Measurements from ENCODE around the gene EPHA3. TPM values are rescaled to one million over a fixed set of nuclear protein-coding genes. Genes with fewer than 3 reads are reported as not detected.

Gene EPHA3
- total RNA-seq, 1 donor from 2014 or later: 3.3 TPM

DNA sequence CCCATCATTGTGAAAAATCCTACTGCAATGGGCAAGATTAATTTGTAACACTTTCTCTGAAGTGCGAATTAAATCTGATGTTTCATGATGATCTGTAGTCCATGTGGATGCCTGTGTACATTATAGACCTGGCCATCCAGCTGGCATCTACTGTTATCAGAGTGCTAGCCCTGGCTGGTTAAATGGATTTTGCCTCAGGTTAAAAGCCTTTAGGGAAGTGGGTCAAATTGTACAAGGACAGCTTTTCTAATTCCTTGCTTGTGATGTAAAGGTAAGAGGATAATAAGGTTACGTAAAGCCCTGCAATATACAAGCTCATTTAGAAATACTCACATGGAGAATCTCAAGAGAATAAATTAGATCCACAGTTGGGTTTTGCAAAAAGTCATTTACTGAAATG lies 138.2 kb downstream of the EPHA3 start:
- Histone ChIP-seq H3K36me3 (no peaks in the 10 kb centered on the region), H3K27me3 (no peaks in the 10 kb centered on the region), H3K27ac (no peak overlapping the region), H3K9me3 (no peaks in the 10 kb centered on the region), H3K4me3 (no peak overlapping the region), H3K4me1 (no peaks in the 10 kb centered on the region)
- no peak for DNase-seq (ENCODE audit: low spot score in 2 of 2)
- TF ChIP-seq, protein P1, sequence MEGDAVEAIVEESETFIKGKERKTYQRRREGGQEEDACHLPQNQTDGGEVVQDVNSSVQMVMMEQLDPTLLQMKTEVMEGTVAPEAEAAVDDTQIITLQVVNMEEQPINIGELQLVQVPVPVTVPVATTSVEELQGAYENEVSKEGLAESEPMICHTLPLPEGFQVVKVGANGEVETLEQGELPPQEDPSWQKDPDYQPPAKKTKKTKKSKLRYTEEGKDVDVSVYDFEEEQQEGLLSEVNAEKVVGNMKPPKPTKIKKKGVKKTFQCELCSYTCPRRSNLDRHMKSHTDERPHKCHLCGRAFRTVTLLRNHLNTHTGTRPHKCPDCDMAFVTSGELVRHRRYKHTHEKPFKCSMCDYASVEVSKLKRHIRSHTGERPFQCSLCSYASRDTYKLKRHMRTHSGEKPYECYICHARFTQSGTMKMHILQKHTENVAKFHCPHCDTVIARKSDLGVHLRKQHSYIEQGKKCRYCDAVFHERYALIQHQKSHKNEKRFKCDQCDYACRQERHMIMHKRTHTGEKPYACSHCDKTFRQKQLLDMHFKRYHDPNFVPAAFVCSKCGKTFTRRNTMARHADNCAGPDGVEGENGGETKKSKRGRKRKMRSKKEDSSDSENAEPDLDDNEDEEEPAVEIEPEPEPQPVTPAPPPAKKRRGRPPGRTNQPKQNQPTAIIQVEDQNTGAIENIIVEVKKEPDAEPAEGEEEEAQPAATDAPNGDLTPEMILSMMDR (IDR thresholded peaks at IDR 0.05): no peak
- intact Hi-C loops (cut with DNase I): no loop called here

- Histone ChIP-seq H3K36me3 (no peaks in the 10 kb centered on the region), H3K4me3 (no peak overlapping the region), H3K27ac (no peak overlapping the region), H3K27me3 (no peaks in the 10 kb centered on the region), H3K4me1 (no peaks in the 10 kb centered on the region), H3K9me3 (no peaks in the 10 kb centered on the region)
- no peak for DNase-seq (ENCODE audit: low spot score in 2 of 2)
- intact Hi-C loops (cut with DNase I): no loop called here
- TF ChIP-seq, protein P1 (IDR thresholded peaks at IDR 0.05): no peak
These were observed 138.9 kb downstream of the EPHA3 start for GRCh38 chr3:89246326-89246725.

GRCh38 chr3:89250742-89251141 lies 143.3 kb downstream of the EPHA3 start:
- no peak for DNase-seq (ENCODE audit: low spot score in 2 of 2)
- intact Hi-C loops (cut with DNase I): no loop called here

GRCh38 chr3:89252016-89252415 lies 144.6 kb downstream of the EPHA3 start:
- DNase-seq (ENCODE audit: low spot score in 2 of 2): no peak
- no peaks in the 10 kb centered on the region for H3K9me3 ChIP-seq
- H3K36me3 ChIP-seq: no peaks in the 10 kb centered on the region
- no peak overlapping the region for H3K4me3 ChIP-seq
- no peak overlapping the region for H3K27ac ChIP-seq
- TF ChIP-seq, protein P1 (IDR thresholded peaks at IDR 0.05): no peak
- H3K27me3 ChIP-seq: no peaks in the 10 kb centered on the region
- intact Hi-C loops (cut with DNase I): no loop called here
- no peaks in the 10 kb centered on the region for H3K4me1 ChIP-seq

More at GRCh38 chr3:89250742-89251141, 143.3 kb downstream of the EPHA3 start:
- Histone ChIP-seq H3K27ac (no peak overlapping the region), H3K27me3 (no peaks in the 10 kb centered on the region), H3K9me3 (no peaks in the 10 kb centered on the region), H3K36me3 (no peaks in the 10 kb centered on the region), H3K4me3 (no peak overlapping the region), H3K4me1 (no peaks in the 10 kb centered on the region)
- TF ChIP-seq, protein P1 (IDR thresholded peaks at IDR 0.05): no peak

- Histone ChIP-seq H3K36me3 (no peaks in the 10 kb centered on the region), H3K27ac (no peak overlapping the region), H3K27me3 (no peaks in the 10 kb centered on the region), H3K4me1 (no peaks in the 10 kb centered on the region), H3K4me3 (no peak overlapping the region), H3K9me3 (no peaks in the 10 kb centered on the region)
- intact Hi-C loops (cut with DNase I): no loop called here
- TF ChIP-seq, protein P1 (IDR thresholded peaks at IDR 0.05): no peak
- no peak for DNase-seq (ENCODE audit: low spot score in 2 of 2)
These were observed 145.4 kb downstream of the EPHA3 start for GRCh38 chr3:89252860-89253259.

DNA sequence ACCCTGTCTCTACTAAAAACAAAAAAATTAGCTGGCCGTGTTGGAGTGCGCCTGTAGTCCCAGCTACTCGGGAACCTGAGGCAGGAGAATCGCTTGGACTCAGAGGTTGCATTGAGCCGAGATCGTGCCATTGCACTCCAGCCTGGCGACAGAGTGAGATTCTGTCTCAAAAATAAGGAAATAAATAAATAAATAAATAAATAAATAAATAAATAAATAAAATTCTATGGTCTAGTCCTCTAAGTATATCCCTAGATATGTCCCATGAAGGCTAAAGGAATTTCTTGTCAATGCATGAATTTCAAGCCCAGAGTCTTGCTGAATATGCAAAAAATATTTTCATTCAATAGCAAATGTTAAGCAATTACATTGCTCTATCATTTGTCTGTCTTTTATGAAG lies 149.0 kb downstream of the EPHA3 start:
- Histone ChIP-seq H3K4me1 (no peaks in the 10 kb centered on the region), H3K27ac (no peak overlapping the region), H3K9me3 (no peaks in the 10 kb centered on the region), H3K27me3 (no peaks in the 10 kb centered on the region), H3K36me3 (no peaks in the 10 kb centered on the region), H3K4me3 (no peak overlapping the region)
- DNase-seq (ENCODE audit: low spot score in 2 of 2): no peak
- TF ChIP-seq, protein P1 (IDR thresholded peaks at IDR 0.05): no peak
- intact Hi-C loops (cut with DNase I): no loop called here

All from ascending aorta (tissue), 2 donors.